ENCODE data around the gene NEK1.
A peak's percentile ranks its signal among the peaks of the same experiment; 100 is the strongest.

Gene NEK1

DNA sequence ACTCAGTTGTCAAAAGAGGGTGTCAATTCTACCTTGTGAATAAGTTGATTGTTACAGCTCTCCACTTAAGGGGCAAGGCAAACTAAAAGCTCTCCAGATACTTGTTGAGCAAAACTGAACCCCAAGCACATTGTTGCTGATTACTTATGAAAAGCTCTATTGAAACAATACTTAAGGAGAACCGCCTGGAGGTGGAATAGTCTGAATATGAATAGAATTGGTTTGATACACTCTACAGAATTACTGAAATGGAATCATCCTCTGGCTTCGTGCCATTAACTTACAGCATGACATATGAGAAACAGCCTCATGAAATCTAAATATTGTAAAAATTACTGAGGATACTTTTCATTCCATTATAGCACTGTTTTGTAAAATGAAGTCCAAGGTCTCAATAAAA, 214.6 kb downstream of the NEK1 start:
- no peak for DNase-seq (ENCODE audit: insufficient read length, low spot score)
- no peak for FAIRE-seq
- TF ChIP-seq POU2F2 (IDR thresholded peaks at IDR 0.05; ENCODE audit: low read depth, low read length) (no peak), SPI1 (IDR thresholded peaks at IDR 0.05; ENCODE audit: low read depth, low read length) (no peak), POLR2A (IDR thresholded peaks at IDR 0.05; ENCODE audit: low read depth, low read length) (no peak), PAX5 (IDR thresholded peaks at IDR 0.05; ENCODE audit: insufficient read depth, low read length, severe bottlenecking) (no peak), POLR2AphosphoS5 (IDR thresholded peaks at IDR 0.05; ENCODE audit: low read depth, low read length) (no peak), TAF1 (IDR thresholded peaks at IDR 0.05; ENCODE audit: low read depth, low read length) (no peak)

DNA sequence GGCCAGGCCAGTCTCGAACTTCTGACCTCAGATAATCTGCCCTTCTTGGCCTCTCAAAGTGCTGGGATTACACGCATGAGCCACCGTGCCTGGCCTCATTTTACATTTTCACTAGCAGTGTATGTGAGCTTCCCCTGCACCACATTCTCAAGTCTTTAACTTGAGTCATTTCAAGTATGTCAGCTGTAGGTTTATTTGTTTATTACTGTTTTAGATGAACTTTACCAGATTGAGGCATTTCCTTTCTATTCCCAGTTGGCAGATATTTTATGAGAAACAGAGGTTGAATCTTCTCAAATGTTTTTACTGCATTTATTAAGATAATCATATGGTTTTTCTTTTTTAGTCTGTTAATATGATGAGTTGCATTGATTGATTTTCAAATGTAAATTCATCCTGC, 227.0 kb downstream of the NEK1 start:
- TF ChIP-seq POU2F2 (IDR thresholded peaks at IDR 0.05; ENCODE audit: low read depth, low read length) (no peak), POLR2AphosphoS5 (IDR thresholded peaks at IDR 0.05; ENCODE audit: low read depth, low read length) (no peak), TAF1 (IDR thresholded peaks at IDR 0.05; ENCODE audit: low read depth, low read length) (no peak), POLR2A (IDR thresholded peaks at IDR 0.05; ENCODE audit: low read depth, low read length) (no peak), SPI1 (IDR thresholded peaks at IDR 0.05; ENCODE audit: low read depth, low read length) (no peak), PAX5 (IDR thresholded peaks at IDR 0.05; ENCODE audit: insufficient read depth, low read length, severe bottlenecking) (no peak)
- no peak for FAIRE-seq
- no peak for DNase-seq (ENCODE audit: insufficient read length, low spot score)

DNA sequence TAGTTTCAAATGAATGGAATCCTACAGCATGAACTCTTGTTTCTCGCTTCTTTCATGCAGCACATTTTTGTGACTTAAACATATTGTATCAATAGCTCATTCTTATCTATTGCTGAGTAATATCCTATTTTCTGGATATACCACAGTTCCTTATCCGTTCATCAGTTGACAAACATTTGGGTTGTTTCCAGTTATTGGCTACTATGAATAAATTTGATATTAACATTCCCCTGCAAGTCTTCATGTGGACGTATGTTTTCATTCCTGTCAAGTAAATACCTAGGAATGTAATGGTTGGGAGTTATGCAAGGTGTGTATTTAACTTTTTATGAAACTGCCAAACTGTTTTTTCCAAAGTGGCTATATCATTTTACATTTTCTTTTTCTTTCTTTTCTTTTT, 227.6 kb downstream of the NEK1 start:
- TF ChIP-seq SPI1 (IDR thresholded peaks at IDR 0.05; ENCODE audit: low read depth, low read length): no peak
- TF ChIP-seq POLR2A (IDR thresholded peaks at IDR 0.05; ENCODE audit: low read depth, low read length): no peak
- TF ChIP-seq POU2F2 (IDR thresholded peaks at IDR 0.05; ENCODE audit: low read depth, low read length): no peak
- TF ChIP-seq TAF1 (IDR thresholded peaks at IDR 0.05; ENCODE audit: low read depth, low read length): no peak
- no peak for TF ChIP-seq POLR2AphosphoS5 (IDR thresholded peaks at IDR 0.05; ENCODE audit: low read depth, low read length)
- no peak for TF ChIP-seq PAX5 (IDR thresholded peaks at IDR 0.05; ENCODE audit: insufficient read depth, low read length, severe bottlenecking)
- no peak for DNase-seq (ENCODE audit: insufficient read length, low spot score)
- FAIRE-seq: no peak

DNA sequence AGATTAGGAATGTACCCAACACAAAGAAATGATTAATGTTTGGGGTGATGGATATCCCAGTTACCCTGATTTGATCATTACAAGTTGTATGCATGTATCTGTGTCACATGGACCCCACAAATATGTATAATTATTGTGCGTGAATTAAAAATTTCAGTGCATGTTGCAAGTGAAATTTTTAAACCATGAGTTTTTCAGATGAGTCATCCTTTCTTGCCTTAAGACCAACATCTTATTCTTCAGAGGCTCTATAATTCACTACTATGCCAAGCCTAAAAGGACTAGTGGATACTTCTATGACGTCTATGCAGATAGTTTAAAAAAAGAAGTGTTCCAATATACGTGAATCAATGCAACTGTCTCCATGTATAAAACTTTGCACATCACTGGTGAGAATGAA, 228.7 kb downstream of the NEK1 start:
- TF ChIP-seq POU2F2 (IDR thresholded peaks at IDR 0.05; ENCODE audit: low read depth, low read length): no peak
- TF ChIP-seq POLR2AphosphoS5 (IDR thresholded peaks at IDR 0.05; ENCODE audit: low read depth, low read length): no peak
- TF ChIP-seq TAF1 (IDR thresholded peaks at IDR 0.05; ENCODE audit: low read depth, low read length): no peak
- no peak for FAIRE-seq
- no peak for DNase-seq (ENCODE audit: insufficient read length, low spot score)

DNA sequence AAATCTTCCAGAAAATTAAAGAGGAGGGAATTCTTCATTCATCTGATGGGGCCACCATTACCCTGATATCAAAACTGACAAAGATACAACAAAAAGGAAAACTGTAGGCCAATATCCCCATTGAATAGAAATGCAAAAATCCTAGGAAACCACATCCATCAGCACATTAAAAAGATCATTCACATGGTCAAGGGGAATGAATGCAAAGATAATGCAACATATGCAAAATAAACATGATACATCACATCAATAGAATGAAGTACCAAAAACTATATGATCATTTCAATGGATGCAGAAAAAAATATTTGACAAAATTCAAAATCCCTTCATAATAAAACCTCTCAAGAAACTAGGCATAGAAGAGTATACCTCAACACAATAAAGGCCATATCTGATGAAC, 232.7 kb downstream of the NEK1 start:
- DNase-seq (ENCODE audit: insufficient read length, low spot score) (no peak), FAIRE-seq (no peak)
- TF ChIP-seq SPI1 (IDR thresholded peaks at IDR 0.05; ENCODE audit: low read depth, low read length): no peak
- no peak for TF ChIP-seq POLR2A (IDR thresholded peaks at IDR 0.05; ENCODE audit: low read depth, low read length)
- TF ChIP-seq POU2F2 (IDR thresholded peaks at IDR 0.05; ENCODE audit: low read depth, low read length): no peak
- no peak for TF ChIP-seq POLR2AphosphoS5 (IDR thresholded peaks at IDR 0.05; ENCODE audit: low read depth, low read length)
- no peak for TF ChIP-seq TAF1 (IDR thresholded peaks at IDR 0.05; ENCODE audit: low read depth, low read length)
- no peak for TF ChIP-seq PAX5 (IDR thresholded peaks at IDR 0.05; ENCODE audit: insufficient read depth, low read length, severe bottlenecking)

DNA sequence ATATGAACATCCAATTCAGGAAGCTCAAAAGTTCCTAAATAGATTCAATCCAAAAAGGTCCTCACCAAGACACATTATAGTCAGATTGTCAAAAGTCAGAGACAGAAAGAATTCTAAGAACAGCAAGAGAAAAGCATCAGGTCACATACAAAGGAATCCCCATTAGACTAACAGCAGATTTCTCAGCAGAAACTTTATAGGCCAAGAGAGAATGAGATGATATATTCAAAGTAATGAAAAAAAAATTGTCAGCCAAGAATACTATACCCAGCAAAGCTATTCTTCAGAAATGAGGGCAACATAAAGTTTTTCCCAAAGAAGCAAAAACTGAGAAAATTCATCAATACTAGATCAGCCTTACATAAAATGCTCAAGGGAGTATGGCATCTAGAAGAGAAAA, 235.0 kb downstream of the NEK1 start:
- no peak for DNase-seq (ENCODE audit: insufficient read length, low spot score)
- no peak for TF ChIP-seq PAX5 (IDR thresholded peaks at IDR 0.05; ENCODE audit: insufficient read depth, low read length, severe bottlenecking)
- TF ChIP-seq SPI1 (IDR thresholded peaks at IDR 0.05; ENCODE audit: low read depth, low read length): no peak
- no peak for TF ChIP-seq POU2F2 (IDR thresholded peaks at IDR 0.05; ENCODE audit: low read depth, low read length)
- no peak for TF ChIP-seq POLR2A (IDR thresholded peaks at IDR 0.05; ENCODE audit: low read depth, low read length)
- TF ChIP-seq TAF1 (IDR thresholded peaks at IDR 0.05; ENCODE audit: low read depth, low read length): no peak
- TF ChIP-seq POLR2AphosphoS5 (IDR thresholded peaks at IDR 0.05; ENCODE audit: low read depth, low read length): no peak
- FAIRE-seq: no peak

DNA sequence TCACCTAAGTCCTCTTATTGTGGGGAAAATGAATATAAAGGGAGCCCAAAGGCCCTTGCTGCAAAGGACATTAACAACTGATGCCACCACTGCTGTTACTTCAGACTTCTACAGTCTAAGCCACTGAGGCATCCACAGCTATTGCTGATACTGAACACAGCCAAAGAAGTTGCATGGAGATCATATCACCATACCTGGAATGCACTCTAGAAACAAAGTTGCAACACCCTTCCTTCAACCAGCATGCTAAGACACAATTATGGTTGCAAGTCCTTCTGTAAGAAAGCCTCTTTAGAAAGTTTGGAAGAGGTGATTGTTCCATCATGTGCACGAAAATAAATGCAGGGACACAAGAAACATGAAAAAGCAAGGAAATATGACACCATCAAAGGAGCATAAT, 236.0 kb downstream of the NEK1 start:
- no peak for FAIRE-seq
- DNase-seq (ENCODE audit: insufficient read length, low spot score): no peak
- no peak for TF ChIP-seq POLR2AphosphoS5 (IDR thresholded peaks at IDR 0.05; ENCODE audit: low read depth, low read length)
- TF ChIP-seq TAF1 (IDR thresholded peaks at IDR 0.05; ENCODE audit: low read depth, low read length): no peak
- no peak for TF ChIP-seq PAX5 (IDR thresholded peaks at IDR 0.05; ENCODE audit: insufficient read depth, low read length, severe bottlenecking)
- no peak for TF ChIP-seq POU2F2 (IDR thresholded peaks at IDR 0.05; ENCODE audit: low read depth, low read length)
- no peak for TF ChIP-seq POLR2A (IDR thresholded peaks at IDR 0.05; ENCODE audit: low read depth, low read length)
- no peak for TF ChIP-seq SPI1 (IDR thresholded peaks at IDR 0.05; ENCODE audit: low read depth, low read length)

DNA sequence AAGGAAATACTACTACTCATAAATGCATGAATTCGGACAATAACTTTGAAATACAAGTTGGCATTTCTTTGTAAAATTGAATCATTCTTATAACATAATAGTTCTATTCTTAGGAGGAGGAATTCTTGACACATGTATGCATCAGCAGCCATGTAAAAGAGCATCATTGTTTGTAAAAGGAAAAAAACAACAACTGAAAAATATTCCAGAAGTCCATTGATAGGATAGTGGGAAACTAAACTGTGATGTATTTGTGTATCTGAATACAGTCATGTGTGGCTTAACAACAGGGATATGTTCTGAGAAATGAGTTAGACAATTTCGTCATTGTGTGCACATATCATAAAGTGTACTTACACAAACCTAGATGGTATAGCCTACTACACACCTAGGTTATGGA, 239.6 kb downstream of the NEK1 start:
- DNase-seq (ENCODE audit: insufficient read length, low spot score) (no peak), FAIRE-seq (peak; percentile 31)
- TF ChIP-seq POLR2A (IDR thresholded peaks at IDR 0.05; ENCODE audit: low read depth, low read length) (no peak), POLR2AphosphoS5 (IDR thresholded peaks at IDR 0.05; ENCODE audit: low read depth, low read length) (no peak), POU2F2 (IDR thresholded peaks at IDR 0.05; ENCODE audit: low read depth, low read length) (no peak), PAX5 (IDR thresholded peaks at IDR 0.05; ENCODE audit: insufficient read depth, low read length, severe bottlenecking) (no peak), SPI1 (IDR thresholded peaks at IDR 0.05; ENCODE audit: low read depth, low read length) (no peak), TAF1 (IDR thresholded peaks at IDR 0.05; ENCODE audit: low read depth, low read length) (no peak)

DNA sequence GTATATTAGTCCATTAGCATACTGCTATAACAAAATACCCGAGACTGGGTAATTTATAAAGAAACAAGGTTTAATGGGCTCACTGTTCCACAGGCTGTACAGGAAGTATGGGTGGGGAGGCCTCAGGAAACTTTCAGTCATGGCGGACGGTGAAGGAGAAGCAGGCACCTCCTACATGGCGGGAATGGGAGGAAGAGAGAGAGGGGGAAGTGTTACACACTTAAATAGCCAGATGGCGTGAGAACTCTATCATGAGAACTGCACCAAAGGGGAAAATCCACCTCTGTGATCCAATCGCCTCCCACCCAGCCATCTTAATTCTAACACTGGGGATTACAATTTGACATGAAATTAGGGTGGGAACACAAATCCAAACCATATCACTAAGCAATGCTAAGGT, 242.7 kb downstream of the NEK1 start:
- DNase-seq (ENCODE audit: insufficient read length, low spot score): no peak
- FAIRE-seq: no peak
- TF ChIP-seq PAX5 (IDR thresholded peaks at IDR 0.05; ENCODE audit: insufficient read depth, low read length, severe bottlenecking): no peak
- no peak for TF ChIP-seq SPI1 (IDR thresholded peaks at IDR 0.05; ENCODE audit: low read depth, low read length)
- no peak for TF ChIP-seq POU2F2 (IDR thresholded peaks at IDR 0.05; ENCODE audit: low read depth, low read length)
- no peak for TF ChIP-seq TAF1 (IDR thresholded peaks at IDR 0.05; ENCODE audit: low read depth, low read length)
- TF ChIP-seq POLR2AphosphoS5 (IDR thresholded peaks at IDR 0.05; ENCODE audit: low read depth, low read length): no peak
- no peak for TF ChIP-seq POLR2A (IDR thresholded peaks at IDR 0.05; ENCODE audit: low read depth, low read length)

DNA sequence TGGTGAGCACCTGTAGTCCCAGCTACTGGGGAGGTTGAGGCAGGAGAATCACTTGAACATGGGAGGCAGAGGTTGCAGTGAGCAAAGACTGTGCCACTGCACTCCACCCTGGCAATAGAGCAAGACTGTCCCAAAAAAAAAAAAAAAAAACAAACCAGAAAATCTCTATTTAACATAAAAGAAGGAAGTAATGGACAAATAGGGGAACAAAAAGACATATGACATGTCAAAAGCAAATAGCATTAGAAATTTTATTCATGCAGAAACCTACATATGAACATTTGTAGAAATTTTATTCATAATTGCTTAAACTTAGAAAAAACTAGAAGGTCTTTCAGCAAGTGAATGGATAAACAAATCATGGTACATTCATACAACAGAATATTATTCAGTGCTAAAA, 244.6 kb downstream of the NEK1 start:
- DNase-seq (ENCODE audit: insufficient read length, low spot score) (no peak), FAIRE-seq (no peak)
- no peak for TF ChIP-seq SPI1 (IDR thresholded peaks at IDR 0.05; ENCODE audit: low read depth, low read length)
- no peak for TF ChIP-seq POU2F2 (IDR thresholded peaks at IDR 0.05; ENCODE audit: low read depth, low read length)
- no peak for TF ChIP-seq PAX5 (IDR thresholded peaks at IDR 0.05; ENCODE audit: insufficient read depth, low read length, severe bottlenecking)
- TF ChIP-seq POLR2A (IDR thresholded peaks at IDR 0.05; ENCODE audit: low read depth, low read length): no peak
- no peak for TF ChIP-seq TAF1 (IDR thresholded peaks at IDR 0.05; ENCODE audit: low read depth, low read length)
- no peak for TF ChIP-seq POLR2AphosphoS5 (IDR thresholded peaks at IDR 0.05; ENCODE audit: low read depth, low read length)

Data from GM12891 (cell line).